PC-3 (cell line): ENCODE data around the gene ALDH5A1. TPM values are rescaled to one million over a fixed set of nuclear protein-coding genes. Genes with fewer than 3 reads are reported as not detected.

Experiments
- ATAC-seq: fragments of 200-7000 bp; cut with Tn5 transposase; 2 replicates; pipeline ENCODE4 v1.9.1; 2020; ENCODE audit warnings: mild to moderate bottlenecking, moderate library complexity
- BruUV-seq: library from RNA; stranded (reverse); fragments of 400-500 nt; replicated peaks from 2 replicates; lab custom pipeline; 2021; lab: Mats Ljungman, UMichigan
- CTCF ChIA-PET: fragments of 300-600 bp; sonication (Branson Sonifier 250); formaldehyde crosslinking; loops from one replicate; lab custom pipeline; 2022; ENCODE audit warnings: antibody characterized with exemption; lab: Charles Lee
- POLR2A ChIA-PET: fragments of 300-600 bp; sonication (Branson Sonifier 250); formaldehyde crosslinking; loops from one replicate; lab custom pipeline; 2022; ENCODE audit warnings: antibody characterized with exemption; ENCODE audit not compliant: unreplicated experiment; lab: Charles Lee
- DNase-seq: peaks from one replicate; pipeline ENCODE4 v3.0.0-alpha.2; 2015
- H2AFZ ChIP-seq: fragments of 300-600 bp; sonication (generic); 2 replicates; pipeline ENCODE4 v1.6.0; 2016; ENCODE audit warnings: antibody characterized with exemption, low read length
- H3F3A ChIP-seq: fragments of 300-600 bp; sonication (generic); one replicate; pipeline ENCODE4 v1.6.0; 2017; ENCODE audit warnings: antibody characterized with exemption, low read length, control low read depth, mild to moderate bottlenecking; ENCODE audit not compliant: unreplicated experiment
- H3K27ac ChIP-seq: fragments of 300-600 bp; sonication (generic); 2 replicates; pipeline ENCODE4 v1.5.1; 2016; ENCODE audit warnings: mild to moderate bottlenecking, low read length
- H3K27me3 ChIP-seq: fragments of 300-600 bp; sonication (generic); 2 replicates; pipeline ENCODE4 v1.6.1; 2016; ENCODE audit warnings: low read length, mixed read lengths
- H3K36me3 ChIP-seq: fragments of 300-600 bp; sonication (generic); 2 replicates; pipeline ENCODE4 v1.6.1; 2016; ENCODE audit warnings: low read depth, mixed run types, low read length, mixed read lengths
- H3K4me1 ChIP-seq: fragments of 300-600 bp; sonication (generic); 2 replicates; pipeline ENCODE4 v1.5.1; 2016; ENCODE audit warnings: low read length; ENCODE audit not compliant: insufficient read depth
- H3K4me2 ChIP-seq: fragments of 300-600 bp; sonication (generic); 2 replicates; pipeline ENCODE4 v1.6.0; 2016; ENCODE audit warnings: low read length
- H3K4me3 ChIP-seq: fragments of 300-600 bp; sonication (generic); 2 replicates; pipeline ENCODE4 v1.5.1; 2016; ENCODE audit warnings: mild to moderate bottlenecking, low read length, mixed read lengths
- H3K79me2 ChIP-seq: fragments of 300-600 bp; sonication (generic); 2 replicates; pipeline ENCODE4 v1.6.1; 2017; ENCODE audit warnings: low read length, mixed read lengths
- H3K9ac ChIP-seq: fragments of 300-600 bp; sonication (generic); 2 replicates; pipeline ENCODE4 v1.6.0; 2016; ENCODE audit warnings: mild to moderate bottlenecking, low read length
- H3K9me2 ChIP-seq: fragments of 300-600 bp; sonication (generic); replicated peaks from 2 replicates; pipeline ENCODE4 v1.6.1; 2016; ENCODE audit warnings: mixed run types, low read length, mixed read lengths
- H3K9me3 ChIP-seq: fragments of 300-600 bp; sonication (generic); 2 replicates; pipeline ENCODE4 v1.6.1; 2016; ENCODE audit warnings: low read length, mixed read lengths
- H4K20me1 ChIP-seq: fragments of 300-600 bp; sonication (generic); 2 replicates; pipeline ENCODE4 v1.6.1; 2016; ENCODE audit warnings: low read length, mixed read lengths
- CTCF ChIP-seq: fragments of 300-600 bp; sonication (generic); conservative IDR thresholded peaks from 2 replicates; pipeline ENCODE4 v1.5.1; 2017; ENCODE audit warnings: antibody characterized with exemption, low read depth, mild to moderate bottlenecking, low read length
- EZH2 ChIP-seq: fragments of 300-600 bp; sonication (generic); IDR thresholded peaks from one replicate; pipeline ENCODE4 v1.6.1; 2017; ENCODE audit warnings: antibody characterized with exemption, mild to moderate bottlenecking, low read length; ENCODE audit not compliant: unreplicated experiment
- EZH2phosphoT487 ChIP-seq: fragments of 300-600 bp; sonication (generic); IDR thresholded peaks from 2 replicates; pipeline ENCODE4 v1.6.1; 2018; ENCODE audit warnings: mild to moderate bottlenecking, antibody characterized with exemption, low read length, borderline replicate concordance
- intact Hi-C: fragments of 100-400 bp; cut with micrococcal nuclease; formaldehyde crosslinking; loops from 2 replicates; pipeline ENCODE4 v1.9.0; 2023
- total RNA-seq: library from RNA; depleted of rRNA; stranded (reverse); fragments of >200 nt; gene quantifications from 2 replicates; pipeline ENCODE4 v1.2.3, GENCODE V29; 2014

The ALDH5A1 gene
- total RNA-seq, 1 experiment from 2014 or later, result 11.9 TPM

DNA sequence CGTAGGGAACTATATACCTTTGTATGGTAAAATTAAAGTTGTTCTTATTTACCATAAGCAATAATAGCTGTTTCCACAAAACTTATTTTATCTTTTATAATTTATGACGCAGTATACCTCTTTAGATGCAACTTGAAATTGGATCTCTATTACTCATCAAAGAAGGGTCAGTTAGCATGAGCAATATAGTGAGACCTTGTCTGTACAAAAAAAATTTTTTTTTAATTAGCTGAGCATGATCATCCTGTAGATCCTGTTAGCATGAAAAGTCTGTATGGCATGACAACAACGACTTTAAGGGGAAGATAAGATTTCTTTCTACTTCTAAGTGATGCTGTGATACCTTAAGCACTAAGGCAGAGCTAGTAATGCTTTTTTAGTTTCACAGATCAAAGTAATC is 5.9 kb downstream of the ALDH5A1 start:
- Histone ChIP-seq H3K9me2 (no peaks in the 10 kb centered on the region), H3K9ac (no peak overlapping the region), H3K4me2 (no peak overlapping the region), H3K9me3 (no peaks in the 10 kb centered on the region), H3K27ac (no peak overlapping the region), H4K20me1 (no peaks in the 10 kb centered on the region), H3K27me3 (no peaks in the 10 kb centered on the region), H3K36me3 (no peaks in the 10 kb centered on the region), H3F3A (no peaks in the 10 kb centered on the region), H3K4me3 (no peak overlapping the region), H3K79me2 (no peaks in the 10 kb centered on the region), H3K4me1 (peaks cover 13% of the 10 kb centered on the region; the same call in 1 of the 2 replicates), H2AFZ (no peak overlapping the region)
- BruUV-seq, result no TSS peak
- CTCF ChIA-PET, result no interaction called here
- ATAC-seq (peak; percentile 72), DNase-seq (peak; percentile 25)
- POLR2A ChIA-PET, result no interaction called here
- intact Hi-C loops, result no loop called here
- TF ChIP-seq EZH2phosphoT487 (no peak), EZH2 (no peak), CTCF (no peak)

DNA sequence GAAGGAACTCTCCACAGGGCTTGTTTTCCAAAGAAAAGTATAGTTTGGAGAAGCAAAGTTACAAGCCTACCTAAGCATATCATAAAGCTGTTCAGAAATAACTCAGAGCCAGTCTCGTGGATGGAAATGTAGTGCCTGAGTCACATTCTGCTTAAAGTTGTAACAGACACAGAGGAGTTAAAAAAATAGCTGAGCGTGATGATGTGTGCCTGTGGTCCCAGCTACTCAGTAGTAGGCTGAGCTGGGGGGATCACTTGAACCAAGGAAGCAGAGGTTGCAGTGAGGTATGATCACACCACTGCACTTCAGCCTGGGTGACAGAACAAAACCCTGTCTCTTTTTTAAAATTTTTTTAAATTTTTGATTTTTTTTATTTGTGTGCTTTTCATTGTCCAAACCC is 6.6 kb downstream of the ALDH5A1 start:
- no peaks in the 10 kb centered on the region for H3K79me2 ChIP-seq
- H3K36me3 ChIP-seq, result no peaks in the 10 kb centered on the region
- no TSS peak for BruUV-seq
- no peaks in the 10 kb centered on the region for H3K27me3 ChIP-seq
- H3K9ac ChIP-seq, result no peak overlapping the region
- intact Hi-C loops, result no loop called here
- H4K20me1 ChIP-seq, result no peaks in the 10 kb centered on the region
- no peak for TF ChIP-seq EZH2phosphoT487
- no peak for TF ChIP-seq EZH2
- no peaks in the 10 kb centered on the region for H3K9me2 ChIP-seq
- ChIA-PET CTCF (no interaction called here), POLR2A (no interaction called here)
- DNase-seq (no peak), ATAC-seq (no peak)
- H3K4me3 ChIP-seq, result no peak overlapping the region
- H3K27ac ChIP-seq, result no peak overlapping the region
- H2AFZ ChIP-seq, result no peak overlapping the region
- no peaks in the 10 kb centered on the region for H3K9me3 ChIP-seq
- H3K4me1 ChIP-seq, result peaks cover 13% of the 10 kb centered on the region; the same call in 1 of the 2 replicates
- H3K4me2 ChIP-seq, result no peak overlapping the region
- H3F3A ChIP-seq, result no peaks in the 10 kb centered on the region

- TF ChIP-seq EZH2phosphoT487 (no peak), EZH2 (no peak), CTCF (no peak)
- Histone ChIP-seq H3K9ac (no peak overlapping the region), H3K27me3 (no peaks in the 10 kb centered on the region), H3K79me2 (no peaks in the 10 kb centered on the region), H3K36me3 (0 out of 2 replicates have a peak, but pooled peaks cover 2% of the 10 kb centered on the region), H3K4me1 (peaks cover 13% of the 10 kb centered on the region; the same call in 1 of the 2 replicates), H3K9me3 (no peaks in the 10 kb centered on the region), H3K4me3 (no peak overlapping the region), H4K20me1 (no peaks in the 10 kb centered on the region), H3K9me2 (no peaks in the 10 kb centered on the region), H3K27ac (no peak overlapping the region), H3K4me2 (no peak overlapping the region), H3F3A (no peaks in the 10 kb centered on the region), H2AFZ (no peak overlapping the region)
- DNase-seq (no peak), ATAC-seq (no peak)
- CTCF ChIA-PET, result no interaction called here
- POLR2A ChIA-PET, result no interaction called here
- no TSS peak for BruUV-seq
- intact Hi-C loops, result no loop called here
Observed at GRCh38 chr6:24501914-24502313, 7.1 kb downstream of the ALDH5A1 start.
